G401 (cell line): ENCODE results near the gene HTT. TPM values are rescaled to one million over a fixed set of nuclear protein-coding genes. Genes with fewer than 3 reads are reported as not detected.
"Not testable (repeated sequence)": the region's sequence is repeated elsewhere in the genome, so short reads cannot be mapped to it uniquely, and the experiment has no call there.

Source experiments
- DNase-seq: peaks from one replicate; pipeline ENCODE4 v3.0.0-alpha.2; 2015; ENCODE audit warnings: low spot score
- in situ Hi-C: cut with HindIII; loops from 2 replicates; pipeline ENCODE4 v1.10.0; 2016; ENCODE audit warnings: low sequenced_read_pairs, mixed read lengths
- total RNA-seq: library from RNA; depleted of rRNA; stranded (reverse); fragments of >200 nt; shearing (Covaris generic); gene quantifications from 2 replicates; pipeline ENCODE4 v1.2.3, GENCODE V29; 2014

The HTT gene
- total RNA-seq, 1 experiment from 2014 or later: 52.6 TPM

DNA sequence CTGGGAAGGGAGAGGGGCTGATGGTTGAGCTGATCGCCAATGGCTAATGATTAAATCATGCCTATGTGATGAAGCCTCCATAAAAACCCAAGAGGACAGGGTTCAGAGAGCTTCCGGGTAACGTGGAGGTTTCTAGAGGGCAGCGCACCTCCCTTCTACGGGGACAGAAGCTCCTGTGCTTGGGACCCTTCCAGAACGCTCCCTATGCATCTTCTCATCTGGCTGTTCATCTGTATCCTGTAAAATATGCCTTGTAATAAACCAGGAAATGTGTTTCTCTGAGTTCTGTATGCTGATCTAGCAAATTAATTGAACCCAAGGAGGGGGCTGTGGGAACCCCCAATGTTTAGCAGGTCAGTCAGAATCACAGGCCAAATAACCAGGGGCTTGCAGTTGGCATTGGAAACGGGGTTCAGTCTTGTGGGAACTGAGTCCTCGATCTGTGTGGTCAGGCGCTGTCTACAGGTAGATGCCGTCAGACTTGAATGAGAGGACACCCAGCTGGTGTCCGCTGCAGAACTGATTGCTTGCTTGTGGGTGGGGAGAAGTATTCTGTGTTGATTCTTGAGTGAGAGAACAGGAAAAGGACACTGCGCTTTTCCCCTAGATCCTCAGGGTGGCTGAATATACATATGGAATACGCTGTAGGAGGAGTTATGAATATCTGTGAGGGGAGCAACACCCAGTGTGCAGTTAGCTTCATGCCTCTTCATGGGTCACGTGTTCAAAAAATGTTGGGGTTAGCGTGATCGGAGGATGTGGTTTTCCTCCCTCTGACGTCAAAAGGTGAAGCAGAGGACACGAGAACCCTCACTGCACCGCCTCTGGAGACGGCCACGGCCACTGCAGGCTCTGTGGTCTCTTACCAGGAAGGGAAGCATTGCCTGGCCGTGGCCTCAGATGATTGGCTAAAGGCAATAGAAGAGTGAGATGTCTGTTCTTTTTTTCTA, 29.3 kb upstream of the HTT start:
- in situ Hi-C loops: no loop called here
- no peak for DNase-seq

DNA sequence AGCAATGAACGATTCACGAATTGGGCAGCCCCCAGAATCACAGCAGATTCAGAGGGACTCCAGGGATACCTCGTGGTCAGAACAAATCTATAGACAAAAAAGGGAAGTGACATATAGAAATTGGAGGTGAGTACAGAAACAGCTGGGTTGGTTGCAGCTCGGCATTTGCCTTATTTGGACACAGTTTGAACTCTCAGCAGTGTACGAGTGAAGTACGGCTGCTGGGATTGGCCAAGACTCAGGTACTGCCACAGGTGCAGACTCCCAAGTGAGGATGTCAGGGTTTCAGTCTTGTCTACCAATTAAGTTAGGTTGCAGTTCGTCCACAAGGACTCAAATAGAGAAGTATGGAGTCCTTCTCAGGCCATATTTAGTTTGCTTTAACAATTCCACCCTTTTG, 28.3 kb upstream of the HTT start:
- DNase-seq: no peak

DNA sequence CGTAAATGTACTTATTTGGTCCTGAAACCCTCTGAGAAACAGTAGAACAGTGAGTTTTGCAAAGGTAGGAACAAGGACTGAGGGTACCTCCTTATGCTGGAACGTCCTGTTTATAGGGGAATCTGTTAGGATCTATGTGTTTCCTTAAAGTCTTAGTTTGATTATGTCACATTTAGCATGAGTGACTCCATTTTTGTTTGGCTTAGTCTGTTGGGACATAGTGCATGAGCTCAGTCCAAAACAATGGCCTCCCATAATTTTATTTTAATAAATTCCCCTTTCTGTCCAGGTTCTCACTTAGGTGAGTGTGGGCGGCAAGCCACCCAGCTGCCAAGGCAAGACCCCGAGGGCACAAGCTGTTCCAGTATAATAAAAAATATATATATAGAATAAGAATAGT, 27.9 kb upstream of the HTT start:
- in situ Hi-C loops: no loop called here
- DNase-seq: no peak

More for the DNA sequence above, 28.3 kb upstream of the HTT start:
- in situ Hi-C loops: no loop called here

DNA sequence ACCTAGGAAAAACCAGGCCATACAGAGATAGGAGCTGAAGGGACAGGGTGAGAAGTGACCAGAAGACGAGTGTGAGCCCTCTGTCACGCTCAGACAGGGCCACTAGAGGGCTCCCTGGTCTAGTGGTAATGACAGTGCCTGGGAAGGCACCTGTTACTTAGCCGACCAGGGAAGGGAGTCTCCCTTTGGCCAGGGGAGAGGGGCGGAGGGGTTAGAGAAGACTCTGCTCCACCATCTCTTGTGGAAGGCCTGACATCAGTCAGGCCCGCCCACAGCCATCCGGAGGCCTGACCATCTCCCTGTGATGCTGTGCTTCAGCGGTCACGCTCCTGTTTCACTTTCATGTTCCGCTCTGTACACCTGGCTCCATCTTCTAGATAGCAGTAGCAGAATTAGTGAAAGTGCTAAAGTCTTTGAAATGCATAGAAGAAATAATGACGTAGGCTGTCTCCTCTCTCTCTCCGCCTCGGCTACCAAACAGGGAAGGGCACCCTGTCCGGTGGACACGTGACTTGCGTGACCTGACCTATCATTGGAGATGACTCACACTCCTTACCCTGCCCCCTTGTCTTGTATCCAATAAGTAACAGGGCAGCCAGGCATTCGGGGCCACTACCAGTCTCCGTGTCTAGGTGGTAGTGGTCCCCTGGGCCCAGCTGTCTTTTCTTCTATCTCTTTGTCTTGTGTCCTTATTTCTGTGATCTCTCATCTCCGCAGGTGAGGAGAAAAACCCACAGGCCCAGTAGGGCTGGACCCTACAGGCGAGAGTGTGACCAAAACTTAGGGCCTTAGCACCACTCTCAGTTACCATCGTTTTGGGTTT, 26.8 kb upstream of the HTT start:
- DNase-seq: peak; percentile 82
- in situ Hi-C loops: no loop called here

DNA sequence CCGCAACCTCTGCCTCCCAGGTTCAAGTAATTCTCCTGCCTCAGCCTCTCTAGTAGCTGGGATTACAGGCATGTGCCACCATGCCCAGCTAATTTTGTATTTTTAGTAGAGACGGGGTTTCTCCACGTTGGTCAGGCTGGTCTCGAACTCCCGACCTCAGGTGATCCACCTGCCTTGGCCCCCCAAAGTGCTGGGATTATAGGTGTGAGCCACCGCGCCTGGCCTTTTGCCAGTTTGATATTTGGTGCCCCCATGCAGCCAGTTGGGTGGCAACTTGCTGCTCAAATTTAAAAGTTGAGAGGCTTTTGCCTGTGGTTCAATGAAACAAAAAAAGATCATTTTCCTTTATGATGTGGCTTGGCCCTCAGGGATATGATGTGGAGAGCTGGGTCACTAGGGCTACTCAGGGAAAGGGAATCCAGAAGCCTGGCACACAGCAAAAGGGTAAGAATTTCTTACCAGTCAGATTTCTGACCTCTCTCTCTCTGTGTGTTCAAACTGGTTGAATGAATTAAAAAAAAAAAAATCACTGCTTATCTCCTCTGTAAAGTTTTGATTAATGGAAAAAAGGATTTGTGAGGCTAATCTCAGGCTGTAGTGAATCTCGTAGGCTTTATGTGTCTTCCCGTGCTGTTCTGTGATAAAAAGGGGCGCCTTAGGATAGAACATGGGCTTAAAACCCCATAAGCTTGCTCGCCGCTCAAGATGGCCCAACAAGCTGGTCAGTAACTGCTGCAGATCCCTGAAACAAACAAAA, 23.2 kb upstream of the HTT start:
- in situ Hi-C loops, DNase-seq: not testable (repeated sequence)

DNA sequence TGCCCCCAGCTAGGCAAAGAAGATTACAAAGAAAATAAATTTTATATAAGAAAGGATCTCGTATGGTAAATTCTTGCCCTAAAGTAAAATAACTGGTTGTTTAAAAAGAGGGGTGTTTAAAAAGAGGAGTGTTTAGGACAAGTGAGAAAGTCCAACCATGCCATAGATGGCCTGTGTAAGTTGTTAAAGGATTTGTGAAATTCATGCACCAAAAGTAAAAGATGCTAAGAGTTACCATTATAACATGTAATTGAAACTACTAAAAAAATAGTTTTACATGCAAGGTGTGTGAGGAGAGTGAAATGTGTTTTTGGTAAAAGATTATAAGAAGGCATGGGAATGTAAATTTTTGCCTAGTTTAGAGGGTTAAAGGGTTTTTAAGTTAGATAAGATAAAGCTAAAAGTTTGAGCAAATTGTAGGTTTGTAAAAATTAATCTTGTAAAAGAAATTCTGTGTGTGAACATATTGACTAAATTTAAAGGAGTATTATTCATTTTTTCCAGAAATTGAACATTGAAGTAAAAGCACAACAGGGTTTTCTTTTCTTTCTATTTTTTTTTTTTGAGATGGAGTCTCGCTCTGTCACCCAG, 20.2 kb upstream of the HTT start:
- in situ Hi-C loops: no loop called here
- no peak for DNase-seq

DNA sequence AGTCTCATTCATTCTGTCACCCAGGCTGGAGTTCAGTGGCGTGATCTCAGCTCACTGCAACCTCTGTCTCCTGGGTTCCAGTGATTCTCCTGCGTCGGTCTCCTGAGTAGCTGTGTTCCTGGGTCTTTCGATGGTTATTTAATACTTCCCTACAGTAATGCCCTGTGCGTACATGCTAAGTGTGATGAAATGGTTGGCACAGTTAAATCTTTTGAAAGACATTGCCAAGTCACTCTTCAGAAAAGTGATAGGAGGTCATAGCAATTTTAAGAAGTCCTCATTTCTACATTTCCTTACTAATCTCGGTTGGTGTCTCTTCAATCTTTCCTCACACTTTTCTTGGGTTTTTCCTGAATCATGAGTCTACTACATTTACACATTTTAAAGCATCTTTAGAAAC, 14.5 kb upstream of the HTT start:
- no peak for DNase-seq
- in situ Hi-C loops: no loop called here

DNA sequence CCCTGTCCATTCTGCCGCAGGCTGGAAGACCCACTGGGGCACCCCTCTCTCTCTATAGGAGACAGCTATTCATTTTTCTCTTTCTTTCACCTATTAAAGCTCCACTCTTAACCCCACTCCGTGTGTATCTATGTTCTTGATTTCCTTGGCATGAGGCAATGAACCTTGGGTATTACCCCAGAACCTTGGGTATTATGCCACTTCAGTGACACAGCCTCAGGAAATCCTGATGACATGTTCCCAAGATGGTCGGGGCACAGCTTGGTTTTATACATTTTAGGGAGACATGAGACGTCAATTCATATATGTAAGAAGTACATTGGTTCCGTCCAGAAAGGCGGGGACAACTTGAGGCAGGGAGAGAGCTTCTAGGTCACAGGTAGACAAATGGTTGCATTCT, 13.5 kb upstream of the HTT start:
- in situ Hi-C loops: no loop called here
- DNase-seq: no peak

DNA sequence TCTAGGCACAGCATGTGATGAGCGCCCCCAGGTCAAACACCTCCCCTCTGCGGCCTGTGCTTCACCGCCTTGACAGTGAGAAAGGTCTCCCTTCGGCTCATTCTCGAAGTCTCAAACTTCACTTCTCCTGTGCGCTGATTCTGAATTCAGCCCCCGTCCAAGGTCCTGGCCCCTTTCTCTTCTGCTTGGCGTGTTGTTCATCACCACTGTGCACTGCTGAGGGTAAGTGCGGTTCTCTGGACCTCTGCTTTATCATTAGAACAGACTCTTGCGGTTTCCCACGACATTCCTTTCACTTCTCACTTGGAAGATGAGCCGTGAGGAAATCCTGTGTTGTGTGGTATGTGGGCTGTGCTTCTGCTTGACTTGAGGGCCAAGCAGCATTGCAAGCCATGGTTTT, 12.0 kb upstream of the HTT start:
- no peak for DNase-seq
- in situ Hi-C loops: no loop called here

DNA sequence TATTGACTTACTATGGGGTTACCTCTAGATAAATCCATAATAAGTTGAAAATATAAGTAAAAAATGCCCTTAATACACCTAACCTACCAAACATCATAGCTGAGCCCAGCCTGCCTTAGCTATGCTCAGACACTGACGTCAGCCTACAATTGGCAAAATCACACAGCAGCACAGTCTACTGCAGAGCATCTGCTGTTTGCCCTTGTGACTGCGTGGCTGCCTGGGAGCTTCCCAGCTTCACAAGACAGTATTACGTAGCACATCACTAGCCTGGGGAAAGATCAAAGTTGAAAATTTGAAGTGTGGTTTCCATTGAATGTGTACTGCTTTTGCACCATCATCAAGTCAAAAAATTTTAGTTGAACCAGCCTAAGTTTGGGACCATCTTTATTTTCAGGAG, 8.9 kb upstream of the HTT start:
- in situ Hi-C loops: no loop called here
- no peak for DNase-seq

DNA sequence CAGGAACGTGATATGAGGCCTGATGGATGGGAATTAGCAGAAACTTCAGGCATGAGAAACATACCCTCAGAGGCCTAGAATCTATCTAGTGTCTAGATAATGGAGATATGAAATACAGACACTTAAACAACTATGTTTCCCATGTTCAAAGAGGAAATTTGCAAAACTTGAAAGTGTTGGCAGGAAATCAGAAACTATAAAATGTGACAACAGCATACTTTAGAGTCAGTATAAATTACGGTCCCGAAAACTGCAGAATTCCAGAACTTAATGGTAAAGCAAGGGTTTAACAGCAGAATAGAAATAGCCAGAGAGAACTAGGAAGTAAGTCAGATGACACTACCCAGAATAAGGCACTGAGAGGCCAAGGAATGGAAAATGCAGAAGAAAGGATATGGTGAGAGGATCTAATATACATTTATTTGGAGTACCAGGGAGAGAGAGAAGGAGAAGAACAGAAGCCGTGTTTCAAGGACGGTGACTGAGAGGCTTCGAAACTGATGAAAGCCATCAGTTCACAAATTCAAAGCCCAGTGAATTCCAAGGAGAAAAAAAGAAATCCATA, 7.6 kb upstream of the HTT start:
- no peak for DNase-seq
- in situ Hi-C loops: no loop called here

DNA sequence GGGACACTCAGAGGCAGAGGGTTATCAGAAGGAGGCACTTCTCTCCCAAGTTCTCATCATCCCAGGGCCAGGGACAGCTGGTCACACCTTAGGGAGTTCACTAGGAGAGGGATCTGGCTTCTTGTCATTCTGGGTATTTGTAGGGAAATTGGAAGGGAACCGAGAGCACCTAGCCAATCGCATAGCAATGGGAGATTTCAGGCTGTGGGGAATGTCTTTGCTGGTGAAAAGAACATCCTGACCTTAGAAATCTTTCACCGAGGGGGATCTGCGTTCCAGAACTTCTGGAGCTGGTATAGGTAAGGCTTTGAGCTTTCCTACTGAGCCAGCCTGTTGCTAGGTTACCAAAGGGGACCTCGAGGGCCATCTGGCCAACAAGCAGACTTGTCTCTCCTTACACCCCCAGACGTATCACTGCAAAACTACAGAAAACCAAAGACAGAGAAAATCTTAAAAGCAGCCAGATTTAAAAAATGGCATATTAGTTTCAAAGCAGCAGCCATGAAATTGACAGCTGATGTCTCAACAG, 6.9 kb upstream of the HTT start:
- peak; percentile 67 for DNase-seq
- in situ Hi-C loops: no loop called here

DNA sequence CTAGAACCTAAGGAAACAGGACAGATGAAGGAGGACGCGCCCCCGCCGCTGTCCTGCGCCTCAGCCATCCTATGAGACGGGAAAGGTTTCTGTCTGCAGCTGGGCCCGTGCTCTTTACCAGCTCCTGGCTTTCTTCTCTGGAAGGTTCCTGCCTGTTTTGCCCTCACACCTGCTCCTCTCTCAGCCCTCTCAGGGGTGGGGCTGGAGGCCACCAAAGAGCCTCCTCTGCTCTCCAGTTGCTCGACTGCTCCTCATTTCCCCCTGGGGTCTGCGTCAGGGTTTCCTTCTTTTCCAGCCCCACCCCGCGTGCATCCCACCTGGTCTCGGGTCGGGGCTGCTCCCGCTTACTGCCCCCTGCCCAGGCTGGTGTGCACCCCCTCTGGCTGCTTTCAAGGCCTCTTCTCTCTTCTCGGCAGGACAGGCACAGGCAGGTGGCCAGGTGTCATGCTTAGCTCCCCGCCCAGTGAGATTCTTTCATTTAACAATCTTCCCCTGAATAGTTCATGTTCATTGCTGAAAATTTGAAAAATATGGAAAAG, 4.8 kb upstream of the HTT start:
- in situ Hi-C loops: no loop called here

DNA sequence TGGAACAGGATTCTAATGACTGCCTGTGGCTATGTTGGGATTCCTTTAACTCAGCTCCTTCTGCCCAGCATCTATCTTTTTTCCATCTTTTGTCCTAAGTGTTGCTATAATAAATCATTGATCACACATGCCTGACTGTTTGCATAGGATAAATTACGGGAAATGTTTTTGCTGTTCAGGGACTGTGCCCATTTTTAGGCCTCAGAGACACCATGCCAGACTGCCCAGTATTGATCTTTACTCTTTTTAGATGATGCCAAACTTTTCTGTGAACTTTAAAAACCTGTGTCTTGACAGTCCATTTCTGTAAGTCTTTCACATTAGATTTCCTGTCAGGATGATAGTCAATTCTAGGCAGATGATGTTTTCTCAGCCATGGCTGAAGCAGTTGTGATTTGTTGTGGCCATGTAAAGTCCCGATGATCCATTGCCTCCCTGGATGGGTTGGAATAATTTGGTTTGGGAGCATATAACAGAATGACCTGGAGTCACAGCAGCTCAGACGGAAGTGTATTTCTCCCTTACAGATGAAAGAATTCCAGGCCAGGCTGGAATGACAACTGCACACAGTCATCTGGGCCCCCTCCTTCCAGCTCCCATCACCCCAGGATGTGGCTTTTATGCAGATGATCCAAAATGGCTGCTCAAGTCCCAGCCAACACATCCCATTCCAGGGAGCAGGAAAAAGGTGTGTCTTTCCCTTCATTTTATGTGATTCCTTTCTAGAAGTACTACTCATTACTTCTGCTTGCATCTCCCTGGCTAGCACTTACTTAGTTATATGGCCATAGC, 3.6 kb upstream of the HTT start:
- DNase-seq: no peak
- in situ Hi-C loops: no loop called here

More for the DNA sequence above, 4.8 kb upstream of the HTT start:
- no peak for DNase-seq

DNA sequence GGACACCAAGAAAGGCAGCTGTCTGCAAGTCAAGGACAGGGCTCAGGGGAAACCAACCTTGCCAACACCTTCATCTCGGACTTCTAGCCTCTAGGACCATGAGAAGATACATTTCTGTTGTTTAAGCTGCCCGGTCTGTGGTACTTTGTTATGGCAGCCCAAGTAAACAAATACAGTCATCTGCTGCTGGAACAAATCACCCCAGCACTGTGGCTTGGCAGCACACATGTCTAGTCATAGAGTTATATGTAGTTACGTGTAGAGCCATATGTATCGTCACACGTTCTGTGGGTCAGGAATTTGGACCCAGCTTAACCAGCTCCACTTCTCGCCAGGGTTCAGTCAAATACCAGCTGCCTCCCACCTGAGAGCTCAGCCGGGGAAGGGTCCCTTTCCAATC, 2.7 kb upstream of the HTT start:
- no peak for DNase-seq
- in situ Hi-C loops: no loop called here

DNA sequence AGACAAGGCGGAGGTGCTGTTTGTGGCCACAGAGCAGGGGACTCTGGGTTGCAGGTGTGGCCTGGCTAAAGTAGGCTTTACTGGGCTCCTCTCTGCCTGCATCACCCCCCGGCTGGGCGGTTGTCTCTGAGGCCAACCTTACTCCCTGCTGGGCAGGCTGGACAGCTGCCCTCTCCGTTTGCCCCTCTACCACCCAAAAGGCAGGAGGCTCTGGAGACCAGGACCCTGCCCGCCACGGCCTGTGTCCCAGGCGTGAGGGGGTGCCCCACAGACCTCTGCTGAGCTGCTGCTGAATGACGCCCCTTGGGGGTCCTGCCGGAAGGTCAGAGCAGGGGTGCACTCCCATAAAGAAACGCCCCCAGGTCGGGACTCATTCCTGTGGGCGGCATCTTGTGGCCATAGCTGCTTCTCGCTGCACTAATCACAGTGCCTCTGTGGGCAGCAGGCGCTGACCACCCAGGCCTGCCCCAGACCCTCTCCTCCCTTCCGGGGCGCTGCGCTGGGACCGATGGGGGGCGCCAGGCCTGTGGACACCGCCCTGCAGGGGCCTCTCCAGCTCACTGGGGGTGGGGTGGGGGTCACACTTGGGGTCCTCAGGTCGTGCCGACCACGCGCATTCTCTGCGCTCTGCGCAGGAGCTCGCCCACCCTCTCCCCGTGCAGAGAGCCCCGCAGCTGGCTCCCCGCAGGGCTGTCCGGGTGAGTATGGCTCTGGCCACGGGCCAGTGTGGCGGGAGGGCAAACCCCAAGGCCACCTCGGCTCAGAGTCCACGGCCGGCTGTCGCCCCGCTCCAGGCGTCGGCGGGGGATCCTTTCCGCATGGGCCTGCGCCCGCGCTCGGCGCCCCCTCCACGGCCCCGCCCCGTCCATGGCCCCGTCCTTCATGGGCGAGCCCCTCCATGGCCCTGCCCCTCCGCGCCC, 1.1 kb upstream of the HTT start:
- in situ Hi-C loops: no loop called here
- DNase-seq: peak; percentile 19
